Hindlimb muscle (tissue), 1 donor: Measurements from ENCODE around the gene C5orf24. TPM values are rescaled to one million over a fixed set of nuclear protein-coding genes. Genes with fewer than 3 reads are reported as not detected.

Experiments
- polyA plus RNA-seq: library from polyadenylated mRNA; unstranded; fragments of 120-200 nt; gene quantifications from one replicate; pipeline ENCODE4 v1.2.1, GENCODE V29; 2013; ENCODE audit not compliant: insufficient read length

Gene C5orf24
- polyA plus RNA-seq, 1 donor: 62.9 TPM

Other genes starting within 250 kb of the C5orf24 start
- 25.7 TPM for gene SAR1B, start 213.1 kb upstream of the C5orf24 start, polyA plus RNA-seq
- 15.6 TPM for gene SEC24A, start 197.2 kb upstream of the C5orf24 start, polyA plus RNA-seq
- gene CAMLG, start 107.4 kb upstream of the C5orf24 start, polyA plus RNA-seq: 43.7 TPM
- gene DDX46, start 87.2 kb upstream of the C5orf24 start, polyA plus RNA-seq: 54.2 TPM
- 64.4 TPM for gene TXNDC15, start 28.4 kb downstream of the C5orf24 start, polyA plus RNA-seq
- 11.6 TPM for gene PCBD2, start 59.2 kb downstream of the C5orf24 start, polyA plus RNA-seq
- gene CATSPER3, start 121.9 kb downstream of the C5orf24 start, polyA plus RNA-seq: 0.93 TPM
- 4.6 TPM for gene PITX1, start 188.3 kb downstream of the C5orf24 start, polyA plus RNA-seq